ENCODE data around the gene FOXP1. TPM values are rescaled to one million over a fixed set of nuclear protein-coding genes. Genes with fewer than 3 reads are reported as not detected.

The FOXP1 gene
- total and polyA plus RNA-seq, 2 of the 13 experiments (the other 11 are each of a cell fraction or from before 2014, with no cell fraction given), result 40.4 to 59.0 TPM

DNA sequence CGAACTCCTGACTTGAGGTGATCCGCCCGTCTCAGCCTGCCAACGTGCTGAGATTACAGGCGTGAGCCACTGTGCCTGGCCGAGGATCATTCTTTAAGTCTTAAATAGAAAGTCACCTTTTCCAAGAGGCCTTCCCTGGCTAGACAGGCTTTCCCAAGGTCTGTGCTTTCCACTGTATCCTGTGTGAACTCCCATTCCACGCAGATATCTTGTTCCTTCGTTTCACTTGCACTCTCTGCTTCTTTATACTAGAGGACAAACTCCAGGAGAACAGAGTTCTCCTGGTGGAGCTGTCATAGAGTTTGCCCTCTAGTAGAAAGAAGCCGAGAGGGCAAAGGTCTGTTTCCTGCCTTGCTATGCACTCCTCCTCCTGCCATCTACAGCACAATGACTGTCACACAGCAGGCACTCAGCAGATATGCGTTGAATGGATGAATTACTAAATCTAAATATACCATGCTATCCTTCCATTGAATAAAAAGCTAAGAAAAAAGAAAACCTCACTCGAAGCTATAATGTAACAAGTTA is 211.2 kb downstream of the FOXP1 start (continued):
- TF ChIP-seq, protein P1, sequence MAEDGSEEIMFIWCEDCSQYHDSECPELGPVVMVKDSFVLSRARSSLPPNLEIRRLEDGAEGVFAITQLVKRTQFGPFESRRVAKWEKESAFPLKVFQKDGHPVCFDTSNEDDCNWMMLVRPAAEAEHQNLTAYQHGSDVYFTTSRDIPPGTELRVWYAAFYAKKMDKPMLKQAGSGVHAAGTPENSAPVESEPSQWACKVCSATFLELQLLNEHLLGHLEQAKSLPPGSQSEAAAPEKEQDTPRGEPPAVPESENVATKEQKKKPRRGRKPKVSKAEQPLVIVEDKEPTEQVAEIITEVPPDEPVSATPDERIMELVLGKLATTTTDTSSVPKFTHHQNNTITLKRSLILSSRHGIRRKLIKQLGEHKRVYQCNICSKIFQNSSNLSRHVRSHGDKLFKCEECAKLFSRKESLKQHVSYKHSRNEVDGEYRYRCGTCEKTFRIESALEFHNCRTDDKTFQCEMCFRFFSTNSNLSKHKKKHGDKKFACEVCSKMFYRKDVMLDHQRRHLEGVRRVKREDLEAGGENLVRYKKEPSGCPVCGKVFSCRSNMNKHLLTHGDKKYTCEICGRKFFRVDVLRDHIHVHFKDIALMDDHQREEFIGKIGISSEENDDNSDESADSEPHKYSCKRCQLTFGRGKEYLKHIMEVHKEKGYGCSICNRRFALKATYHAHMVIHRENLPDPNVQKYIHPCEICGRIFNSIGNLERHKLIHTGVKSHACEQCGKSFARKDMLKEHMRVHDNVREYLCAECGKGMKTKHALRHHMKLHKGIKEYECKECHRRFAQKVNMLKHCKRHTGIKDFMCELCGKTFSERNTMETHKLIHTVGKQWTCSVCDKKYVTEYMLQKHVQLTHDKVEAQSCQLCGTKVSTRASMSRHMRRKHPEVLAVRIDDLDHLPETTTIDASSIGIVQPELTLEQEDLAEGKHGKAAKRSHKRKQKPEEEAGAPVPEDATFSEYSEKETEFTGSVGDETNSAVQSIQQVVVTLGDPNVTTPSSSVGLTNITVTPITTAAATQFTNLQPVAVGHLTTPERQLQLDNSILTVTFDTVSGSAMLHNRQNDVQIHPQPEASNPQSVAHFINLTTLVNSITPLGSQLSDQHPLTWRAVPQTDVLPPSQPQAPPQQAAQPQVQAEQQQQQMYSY (CRISPR knock-in tag; IDR thresholded peaks at IDR 0.05), result peak; percentile 50; the same call in 1 of the 2 replicates
- TF ChIP-seq NFRKB (IDR thresholded peaks at IDR 0.05), result no peak
- peak; percentile 59 for TF ChIP-seq NR2F6 (IDR thresholded peaks at IDR 0.05)
- peak; percentile 65; the same call in 1 of the 2 replicates for TF ChIP-seq NR2F6 (CRISPR knock-in tag; IDR thresholded peaks at IDR 0.05)
- no peak for TF ChIP-seq NFIB (CRISPR knock-in tag; IDR thresholded peaks at IDR 0.05; ENCODE audit: borderline replicate concordance)

DNA sequence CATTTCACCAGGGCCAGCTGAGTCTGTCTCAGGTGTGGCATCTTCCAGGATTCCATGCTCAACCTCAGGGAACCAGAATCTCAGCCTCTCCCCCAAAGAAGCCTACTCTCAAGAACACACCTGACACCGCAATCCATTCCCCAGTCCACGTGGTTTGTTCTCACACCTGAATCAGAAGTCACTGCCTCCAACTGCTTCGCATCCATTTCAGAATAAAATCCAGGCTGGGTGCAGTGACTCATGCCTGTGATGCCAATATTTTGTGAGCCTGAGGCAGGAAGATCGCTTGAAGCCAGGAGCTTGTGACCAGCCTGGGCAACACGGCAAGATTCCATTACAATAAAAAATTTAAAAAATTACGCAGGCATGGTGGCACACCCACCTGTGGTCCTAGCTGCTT is 212.2 kb downstream of the FOXP1 start:
- no TSS peak for BruUV-seq (replicated peaks)
- no peaks in the 10 kb centered on the region for H3K9me3 ChIP-seq (ENCODE audit: low read length)
- H3K36me3 ChIP-seq (replicated peaks in 1 of 2; ENCODE audit: control insufficient read depth in 1 of 2, insufficient read depth in 2 of 2, low read length in 2 of 2), result no peaks in the 10 kb centered on the region; a peak in 1 of 5 replicates
- WGBS (ENCODE audit: low lambda C conversion rate), result 98% methylated on average over 6 of the region's 6 CpGs
- intact Hi-C loops (cut with micrococcal nuclease; ENCODE audit: unreplicated experiment), result no loop called here
- peaks cover 29% of the 10 kb centered on the region for H3K4me1 ChIP-seq (ENCODE audit: insufficient read depth, low read length)
- no peak overlapping the region for H3K27ac ChIP-seq (ENCODE audit: extremely low read length, insufficient read depth, low read length)
- CTCF ChIA-PET (ENCODE audit: low intra/inter-chr PET ratio, low total read pairs), result no interaction called here
- FAIRE-seq (no peak), ATAC-seq (no peak), DNase-seq (ENCODE audit: low spot score) (no peak)
- H2AFZ ChIP-seq (ENCODE audit: low read length), result no peak overlapping the region
- no peaks in the 10 kb centered on the region for H3K27me3 ChIP-seq (ENCODE audit: control insufficient read depth in 1 of 2, insufficient read depth in 2 of 2, low read length in 2 of 2)
- H3K79me2 ChIP-seq (ENCODE audit: insufficient read depth, low read length), result peaks cover 5% of the 10 kb centered on the region
- H4K20me1 ChIP-seq (ENCODE audit: insufficient read depth, low read length), result peaks cover 3% of the 10 kb centered on the region; the same call in 1 of the 2 replicates
- no peak overlapping the region for H3K4me2 ChIP-seq (ENCODE audit: low read depth, low read length)
- H3K9ac ChIP-seq (ENCODE audit: insufficient read depth, low read depth, low read length), result no peak overlapping the region
- H3K4me3 ChIP-seq (replicated peaks in 1 of 3; ENCODE audit: insufficient read depth in 1 of 3, low read depth in 2 of 3, low read length in 3 of 3), result no peak overlapping the region
- POLR2A ChIA-PET, result no interaction called here
- in situ Hi-C loops (cut with HindIII; ENCODE audit: extremely low pct_ligation_motif_present, low pct_unique_long_range_greater_than_20kb), result no loop called here
- TF ChIP-seq, protein P2, sequence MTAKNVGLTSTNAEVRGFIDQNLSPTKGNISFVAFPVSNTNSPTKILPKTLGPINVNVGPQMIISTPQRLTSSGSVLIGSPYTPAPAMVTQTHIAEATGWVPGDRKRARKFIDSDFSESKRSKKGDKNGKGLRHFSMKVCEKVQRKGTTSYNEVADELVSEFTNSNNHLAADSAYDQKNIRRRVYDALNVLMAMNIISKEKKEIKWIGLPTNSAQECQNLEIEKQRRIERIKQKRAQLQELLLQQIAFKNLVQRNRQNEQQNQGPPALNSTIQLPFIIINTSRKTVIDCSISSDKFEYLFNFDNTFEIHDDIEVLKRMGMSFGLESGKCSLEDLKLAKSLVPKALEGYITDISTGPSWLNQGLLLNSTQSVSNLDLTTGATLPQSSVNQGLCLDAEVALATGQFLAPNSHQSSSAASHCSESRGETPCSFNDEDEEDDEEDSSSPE (CRISPR knock-in tag; IDR thresholded peaks at IDR 0.05), result no peak
- TF ChIP-seq KDM5B (CRISPR knock-in tag; IDR thresholded peaks at IDR 0.05; ENCODE audit: borderline replicate concordance) (no peak), ZNF7 (CRISPR knock-in tag; IDR thresholded peaks at IDR 0.05) (no peak), NFKBIZ (CRISPR knock-in tag; IDR thresholded peaks at IDR 0.05) (no peak), MTF1 (CRISPR knock-in tag; IDR thresholded peaks at IDR 0.05) (no peak), NFATC3 (CRISPR knock-in tag; IDR thresholded peaks at IDR 0.05) (no peak)
- TF ChIP-seq, protein P3, sequence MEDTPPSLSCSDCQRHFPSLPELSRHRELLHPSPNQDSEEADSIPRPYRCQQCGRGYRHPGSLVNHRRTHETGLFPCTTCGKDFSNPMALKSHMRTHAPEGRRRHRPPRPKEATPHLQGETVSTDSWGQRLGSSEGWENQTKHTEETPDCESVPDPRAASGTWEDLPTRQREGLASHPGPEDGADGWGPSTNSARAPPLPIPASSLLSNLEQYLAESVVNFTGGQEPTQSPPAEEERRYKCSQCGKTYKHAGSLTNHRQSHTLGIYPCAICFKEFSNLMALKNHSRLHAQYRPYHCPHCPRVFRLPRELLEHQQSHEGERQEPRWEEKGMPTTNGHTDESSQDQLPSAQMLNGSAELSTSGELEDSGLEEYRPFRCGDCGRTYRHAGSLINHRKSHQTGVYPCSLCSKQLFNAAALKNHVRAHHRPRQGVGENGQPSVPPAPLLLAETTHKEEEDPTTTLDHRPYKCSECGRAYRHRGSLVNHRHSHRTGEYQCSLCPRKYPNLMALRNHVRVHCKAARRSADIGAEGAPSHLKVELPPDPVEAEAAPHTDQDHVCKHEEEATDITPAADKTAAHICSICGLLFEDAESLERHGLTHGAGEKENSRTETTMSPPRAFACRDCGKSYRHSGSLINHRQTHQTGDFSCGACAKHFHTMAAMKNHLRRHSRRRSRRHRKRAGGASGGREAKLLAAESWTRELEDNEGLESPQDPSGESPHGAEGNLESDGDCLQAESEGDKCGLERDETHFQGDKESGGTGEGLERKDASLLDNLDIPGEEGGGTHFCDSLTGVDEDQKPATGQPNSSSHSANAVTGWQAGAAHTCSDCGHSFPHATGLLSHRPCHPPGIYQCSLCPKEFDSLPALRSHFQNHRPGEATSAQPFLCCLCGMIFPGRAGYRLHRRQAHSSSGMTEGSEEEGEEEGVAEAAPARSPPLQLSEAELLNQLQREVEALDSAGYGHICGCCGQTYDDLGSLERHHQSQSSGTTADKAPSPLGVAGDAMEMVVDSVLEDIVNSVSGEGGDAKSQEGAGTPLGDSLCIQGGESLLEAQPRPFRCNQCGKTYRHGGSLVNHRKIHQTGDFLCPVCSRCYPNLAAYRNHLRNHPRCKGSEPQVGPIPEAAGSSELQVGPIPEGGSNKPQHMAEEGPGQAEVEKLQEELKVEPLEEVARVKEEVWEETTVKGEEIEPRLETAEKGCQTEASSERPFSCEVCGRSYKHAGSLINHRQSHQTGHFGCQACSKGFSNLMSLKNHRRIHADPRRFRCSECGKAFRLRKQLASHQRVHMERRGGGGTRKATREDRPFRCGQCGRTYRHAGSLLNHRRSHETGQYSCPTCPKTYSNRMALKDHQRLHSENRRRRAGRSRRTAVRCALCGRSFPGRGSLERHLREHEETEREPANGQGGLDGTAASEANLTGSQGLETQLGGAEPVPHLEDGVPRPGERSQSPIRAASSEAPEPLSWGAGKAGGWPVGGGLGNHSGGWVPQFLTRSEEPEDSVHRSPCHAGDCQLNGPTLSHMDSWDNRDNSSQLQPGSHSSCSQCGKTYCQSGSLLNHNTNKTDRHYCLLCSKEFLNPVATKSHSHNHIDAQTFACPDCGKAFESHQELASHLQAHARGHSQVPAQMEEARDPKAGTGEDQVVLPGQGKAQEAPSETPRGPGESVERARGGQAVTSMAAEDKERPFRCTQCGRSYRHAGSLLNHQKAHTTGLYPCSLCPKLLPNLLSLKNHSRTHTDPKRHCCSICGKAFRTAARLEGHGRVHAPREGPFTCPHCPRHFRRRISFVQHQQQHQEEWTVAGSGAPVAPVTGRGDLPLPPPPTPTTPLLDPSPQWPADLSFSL (CRISPR knock-in tag; IDR thresholded peaks at IDR 0.05), result no peak
